ENCODE results near the gene LACRT.
"Not testable (repeated sequence)": the region's sequence is repeated elsewhere in the genome, so short reads cannot be mapped to it uniquely, and the experiment has no call there.

LACRT gene

GRCh38 chr12:54634795-54635194 is at the start of gene LACRT:
TSS of gene LACRT (minus strand) at chr12:54634895. CDS start at chr12:54634841, 54 bp downstream.
- DNase-seq (ENCODE audit: low read depth in 2 of 2): no peak

- no peak for DNase-seq (ENCODE audit: low read depth in 2 of 2)
These were observed 48.7 kb upstream of the LACRT start for GRCh38 chr12:54683398-54683797.

GRCh38 chr12:54682674-54683073 is 48.0 kb upstream of the LACRT start:
- DNase-seq (ENCODE audit: low read depth in 2 of 2): no peak

GRCh38 chr12:54680374-54680773 is 45.7 kb upstream of the LACRT start:
- DNase-seq (ENCODE audit: low read depth in 2 of 2): no peak

- no peak for DNase-seq (ENCODE audit: low read depth in 2 of 2)
These were observed 43.4 kb upstream of the LACRT start for GRCh38 chr12:54678131-54678530.

GRCh38 chr12:54667945-54668344 is 33.2 kb upstream of the LACRT start:
- DNase-seq (ENCODE audit: low read depth in 2 of 2): no peak

- DNase-seq (ENCODE audit: low read depth in 2 of 2): no peak
These were observed 31.3 kb upstream of the LACRT start for GRCh38 chr12:54666008-54666407.

- DNase-seq (ENCODE audit: low read depth in 2 of 2): not testable (repeated sequence)
These were observed 30.4 kb upstream of the LACRT start for GRCh38 chr12:54665022-54665635.

GRCh38 chr12:54663603-54664002 is 28.9 kb upstream of the LACRT start:
- no peak for DNase-seq (ENCODE audit: low read depth in 2 of 2)

- no peak for DNase-seq (ENCODE audit: low read depth in 2 of 2)
These were observed 27.3 kb upstream of the LACRT start for GRCh38 chr12:54662026-54662425.

GRCh38 chr12:54661048-54661447 is 26.4 kb upstream of the LACRT start:
- DNase-seq (ENCODE audit: low read depth in 2 of 2): no peak

- no peak for DNase-seq (ENCODE audit: low read depth in 2 of 2)
These were observed 25.7 kb upstream of the LACRT start for GRCh38 chr12:54660320-54660962.

GRCh38 chr12:54658306-54659264 is 23.9 kb upstream of the LACRT start:
- DNase-seq (ENCODE audit: low read depth in 2 of 2): peak; percentile 1 to 4

- no peak for DNase-seq (ENCODE audit: low read depth in 2 of 2)
These were observed 22.5 kb upstream of the LACRT start for GRCh38 chr12:54657105-54657607.

GRCh38 chr12:54654926-54655325 is 20.2 kb upstream of the LACRT start:
- no peak for DNase-seq (ENCODE audit: low read depth in 2 of 2)

GRCh38 chr12:54653025-54653424 is 18.3 kb upstream of the LACRT start:
- no peak for DNase-seq (ENCODE audit: low read depth in 2 of 2)

- DNase-seq (ENCODE audit: low read depth in 2 of 2): no peak
These were observed 16.2 kb upstream of the LACRT start for GRCh38 chr12:54650889-54651288.

GRCh38 chr12:54650409-54650808 is 15.7 kb upstream of the LACRT start:
- DNase-seq (ENCODE audit: low read depth in 2 of 2): no peak

GRCh38 chr12:54649825-54650224 is 15.1 kb upstream of the LACRT start:
- no peak for DNase-seq (ENCODE audit: low read depth in 2 of 2)

GRCh38 chr12:54648265-54648664 is 13.6 kb upstream of the LACRT start, which contains the start of gene DCD:
TSS of gene DCD (minus strand) at chr12:54648365. CDS start at chr12:54648303, 62 bp downstream.
- no peak for DNase-seq (ENCODE audit: low read depth in 2 of 2)

- no peak for DNase-seq (ENCODE audit: low read depth in 2 of 2)
These were observed 6.9 kb upstream of the LACRT start for GRCh38 chr12:54641554-54641953.

- DNase-seq (ENCODE audit: low read depth in 2 of 2): no peak
These were observed 6.4 kb upstream of the LACRT start for GRCh38 chr12:54641089-54641488.

All from activated CD8-positive, alpha-beta memory T cell treated with anti-CD3 and anti-CD28 coated beads for 4 hours (primary cell).